Measurements from ENCODE around the gene FSTL4. TPM values are rescaled to one million over a fixed set of nuclear protein-coding genes. Genes with fewer than 3 reads are reported as not detected.

FSTL4 gene
- total and polyA plus RNA-seq, 2 of the 13 experiments (the other 11 are each of a cell fraction or from before 2014, with no cell fraction given): 2.1 to 3.0 TPM

DNA sequence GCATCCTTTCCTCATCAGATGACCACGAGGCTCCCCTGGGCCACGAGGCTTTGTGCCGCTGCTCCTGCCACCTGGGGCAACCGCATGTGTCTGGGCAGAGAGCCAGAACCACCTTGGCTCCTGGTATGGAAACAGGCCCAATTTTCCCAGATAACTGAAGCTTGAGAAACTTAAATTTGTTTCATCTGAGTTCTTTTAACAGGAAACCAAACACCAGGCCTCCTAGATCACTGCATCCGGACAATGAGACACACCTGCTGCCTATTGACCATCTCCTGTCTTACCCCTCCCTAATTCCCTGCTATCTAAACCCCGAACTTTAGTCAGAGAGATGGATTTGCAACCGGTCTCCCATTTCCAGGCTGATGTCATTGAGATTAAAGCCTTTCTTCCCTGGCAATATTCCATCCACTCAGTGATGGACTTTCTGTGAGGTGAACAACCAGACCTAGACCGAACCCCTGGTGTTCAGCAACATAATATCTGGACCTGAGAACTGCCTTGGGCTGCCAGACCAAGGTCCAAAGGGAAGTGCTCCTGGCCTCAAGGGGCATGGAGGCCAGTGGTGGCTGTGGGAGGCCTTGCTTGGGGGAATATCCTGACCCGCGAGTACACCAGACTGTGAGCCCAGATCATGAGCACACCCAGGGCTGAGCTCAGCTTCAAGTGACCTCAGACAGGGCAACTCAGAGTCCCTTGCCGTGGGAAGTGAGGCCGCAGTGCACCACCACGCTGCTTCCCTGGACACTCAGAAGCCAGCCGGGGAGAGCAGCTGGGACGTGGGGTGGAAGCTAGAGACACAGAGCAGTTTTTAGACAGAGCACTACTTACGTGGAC lies 360.8 kb downstream of the FSTL4 start (continued):
- TF ChIP-seq, protein P1, sequence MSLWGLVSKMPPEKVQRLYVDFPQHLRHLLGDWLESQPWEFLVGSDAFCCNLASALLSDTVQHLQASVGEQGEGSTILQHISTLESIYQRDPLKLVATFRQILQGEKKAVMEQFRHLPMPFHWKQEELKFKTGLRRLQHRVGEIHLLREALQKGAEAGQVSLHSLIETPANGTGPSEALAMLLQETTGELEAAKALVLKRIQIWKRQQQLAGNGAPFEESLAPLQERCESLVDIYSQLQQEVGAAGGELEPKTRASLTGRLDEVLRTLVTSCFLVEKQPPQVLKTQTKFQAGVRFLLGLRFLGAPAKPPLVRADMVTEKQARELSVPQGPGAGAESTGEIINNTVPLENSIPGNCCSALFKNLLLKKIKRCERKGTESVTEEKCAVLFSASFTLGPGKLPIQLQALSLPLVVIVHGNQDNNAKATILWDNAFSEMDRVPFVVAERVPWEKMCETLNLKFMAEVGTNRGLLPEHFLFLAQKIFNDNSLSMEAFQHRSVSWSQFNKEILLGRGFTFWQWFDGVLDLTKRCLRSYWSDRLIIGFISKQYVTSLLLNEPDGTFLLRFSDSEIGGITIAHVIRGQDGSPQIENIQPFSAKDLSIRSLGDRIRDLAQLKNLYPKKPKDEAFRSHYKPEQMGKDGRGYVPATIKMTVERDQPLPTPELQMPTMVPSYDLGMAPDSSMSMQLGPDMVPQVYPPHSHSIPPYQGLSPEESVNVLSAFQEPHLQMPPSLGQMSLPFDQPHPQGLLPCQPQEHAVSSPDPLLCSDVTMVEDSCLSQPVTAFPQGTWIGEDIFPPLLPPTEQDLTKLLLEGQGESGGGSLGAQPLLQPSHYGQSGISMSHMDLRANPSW (CRISPR knock-in tag; IDR thresholded peaks at IDR 0.05; ENCODE audit: borderline replicate concordance): 0 out of 2 replicates have a peak, but pooled peaks have one; percentile 28
- TF ChIP-seq ZNF777 (CRISPR knock-in tag; IDR thresholded peaks at IDR 0.05) (peak; percentile 69), TOPORS (CRISPR knock-in tag; IDR thresholded peaks at IDR 0.05) (peak; percentile 19; the same call in 1 of the 2 replicates), AHDC1 (CRISPR knock-in tag; IDR thresholded peaks at IDR 0.05; ENCODE audit: borderline replicate concordance) (peak; percentile 33; the same call in 1 of the 2 replicates), IRX3 (CRISPR knock-in tag; IDR thresholded peaks at IDR 0.05; ENCODE audit: borderline replicate concordance, low read depth) (0 out of 2 replicates have a peak, but pooled peaks have one; percentile 16), YY1 (IDR thresholded peaks at IDR 0.05; ENCODE audit: insufficient read depth, insufficient replicate concordance, low read depth, low read length) (peak; percentile 28), MEF2D (CRISPR knock-in tag; IDR thresholded peaks at IDR 0.05) (peak; percentile 16; the same call in 1 of the 2 replicates), ZNF710 (CRISPR knock-in tag; IDR thresholded peaks at IDR 0.05; ENCODE audit: borderline replicate concordance) (0 out of 2 replicates have a peak, but pooled peaks have one; percentile 50), IRF9 (CRISPR knock-in tag; IDR thresholded peaks at IDR 0.05; ENCODE audit: borderline replicate concordance) (peak; percentile 39; the same call in 1 of the 2 replicates), ZNF607 (CRISPR knock-in tag; IDR thresholded peaks at IDR 0.05; ENCODE audit: borderline replicate concordance) (0 out of 2 replicates have a peak, but pooled peaks have one; percentile 64), NR2C2 (CRISPR knock-in tag; IDR thresholded peaks at IDR 0.05; ENCODE audit: borderline replicate concordance) (peak; percentile 35; the same call in 1 of the 2 replicates), HOXA3 (CRISPR knock-in tag; IDR thresholded peaks at IDR 0.05) (peak; percentile 62; the same call in 1 of the 2 replicates), MYC (CRISPR knock-in tag; IDR thresholded peaks at IDR 0.05; ENCODE audit: borderline replicate concordance) (peak; percentile 53; the same call in 1 of the 2 replicates), SIX4 (CRISPR knock-in tag; IDR thresholded peaks at IDR 0.05) (no peak)

Measured in HepG2 (cell line).